ENCODE measurements around the gene TBC1D16.

The TBC1D16 gene

GRCh38 chr17:80017226-80018010 lies 18.3 kb downstream of the TBC1D16 start:
- no peak overlapping the region for H3K4me3 ChIP-seq (ENCODE audit: low read depth, low read length)
- CTCF ChIA-PET, result interaction anchor here (1.0 to 4.4 kb wide), 5 partner anchors 11 to 84 kb away, joined by 3 to 85 read pairs (median 8); partner anchors contain the start of gene GAA
- TF ChIP-seq CTCF (IDR thresholded peaks at IDR 0.05; ENCODE audit: insufficient read depth, low read length, missing control alignments), result no peak
- POLR2A ChIA-PET, result interaction anchor here (0.6 kb wide), 1 partner anchor 11 kb away, joined by 3 read pairs; no protein-coding TSS in a partner anchor
- no peak for DNase-seq (ENCODE audit: low read depth, low spot score)

GRCh38 chr17:80012765-80013741 lies 22.6 kb downstream of the TBC1D16 start:
- no peak for DNase-seq (ENCODE audit: low read depth, low spot score)
- H3K4me3 ChIP-seq (ENCODE audit: low read depth, low read length), result no peak overlapping the region
- no peak for TF ChIP-seq CTCF (IDR thresholded peaks at IDR 0.05; ENCODE audit: insufficient read depth, low read length, missing control alignments)
- ChIA-PET CTCF (interaction anchor here (1.7 to 2.6 kb wide), 2 partner anchors 7 to 16 kb away, joined by 8 to 12 read pairs; no protein-coding TSS in a partner anchor), POLR2A (no interaction called here)

- POLR2A ChIA-PET, result no interaction called here
- no peak for TF ChIP-seq CTCF (IDR thresholded peaks at IDR 0.05; ENCODE audit: insufficient read depth, low read length, missing control alignments)
- no peak overlapping the region for H3K4me3 ChIP-seq (ENCODE audit: low read depth, low read length)
- DNase-seq (ENCODE audit: low read depth, low spot score), result no peak
- CTCF ChIA-PET, result interaction anchor here (8.5 kb wide), 1 partner anchor 18 kb away, joined by 212 read pairs; no protein-coding TSS in a partner anchor
Measured at GRCh38 chr17:80011989-80012555, 23.6 kb downstream of the TBC1D16 start.

- TF ChIP-seq CTCF (IDR thresholded peaks at IDR 0.05; ENCODE audit: insufficient read depth, low read length, missing control alignments), result no peak
- no peak for DNase-seq (ENCODE audit: low read depth, low spot score)
- no peak overlapping the region for H3K4me3 ChIP-seq (ENCODE audit: low read depth, low read length)
- ChIA-PET POLR2A (no interaction called here), CTCF (interaction anchor here (1.0 to 8.5 kb wide), 4 partner anchors 10 to 72 kb away, joined by 3 to 212 read pairs (median 4); no protein-coding TSS in a partner anchor)
Measured at GRCh38 chr17:80010283-80010858, 25.3 kb downstream of the TBC1D16 start.

- TF ChIP-seq CTCF (IDR thresholded peaks at IDR 0.05; ENCODE audit: insufficient read depth, low read length, missing control alignments), result no peak
- ChIA-PET CTCF (interaction anchor here (0.9 to 8.5 kb wide), 22 partner anchors 8 to 269 kb away, joined by 3 to 212 read pairs (median 6); no protein-coding TSS in a partner anchor), POLR2A (no interaction called here)
- H3K4me3 ChIP-seq (ENCODE audit: low read depth, low read length), result no peak overlapping the region
- DNase-seq (ENCODE audit: low read depth, low spot score), result no peak
Measured at GRCh38 chr17:80009391-80010282, 26.0 kb downstream of the TBC1D16 start.

Measured in AG04449 (cell line).